Stimulated activated CD4-positive, alpha-beta T cell treated with anti-CD3 and anti-CD28 coated beads, Interleukin-2, amount 100 ng/mL, for 4 hours (primary cell): ENCODE results near the gene NMUR1.
A peak's percentile ranks its signal among the peaks of the same experiment; 100 is the strongest.

Source experiments
- DNase-seq: peaks from one replicate; pipeline ENCODE4 v3.0.0-alpha.2; 2020; ENCODE audit warnings: low read depth

Gene NMUR1

GRCh38 chr2:231526341-231527090 lies 3.7 kb downstream of the NMUR1 start:
- DNase-seq: no peak

DNA sequence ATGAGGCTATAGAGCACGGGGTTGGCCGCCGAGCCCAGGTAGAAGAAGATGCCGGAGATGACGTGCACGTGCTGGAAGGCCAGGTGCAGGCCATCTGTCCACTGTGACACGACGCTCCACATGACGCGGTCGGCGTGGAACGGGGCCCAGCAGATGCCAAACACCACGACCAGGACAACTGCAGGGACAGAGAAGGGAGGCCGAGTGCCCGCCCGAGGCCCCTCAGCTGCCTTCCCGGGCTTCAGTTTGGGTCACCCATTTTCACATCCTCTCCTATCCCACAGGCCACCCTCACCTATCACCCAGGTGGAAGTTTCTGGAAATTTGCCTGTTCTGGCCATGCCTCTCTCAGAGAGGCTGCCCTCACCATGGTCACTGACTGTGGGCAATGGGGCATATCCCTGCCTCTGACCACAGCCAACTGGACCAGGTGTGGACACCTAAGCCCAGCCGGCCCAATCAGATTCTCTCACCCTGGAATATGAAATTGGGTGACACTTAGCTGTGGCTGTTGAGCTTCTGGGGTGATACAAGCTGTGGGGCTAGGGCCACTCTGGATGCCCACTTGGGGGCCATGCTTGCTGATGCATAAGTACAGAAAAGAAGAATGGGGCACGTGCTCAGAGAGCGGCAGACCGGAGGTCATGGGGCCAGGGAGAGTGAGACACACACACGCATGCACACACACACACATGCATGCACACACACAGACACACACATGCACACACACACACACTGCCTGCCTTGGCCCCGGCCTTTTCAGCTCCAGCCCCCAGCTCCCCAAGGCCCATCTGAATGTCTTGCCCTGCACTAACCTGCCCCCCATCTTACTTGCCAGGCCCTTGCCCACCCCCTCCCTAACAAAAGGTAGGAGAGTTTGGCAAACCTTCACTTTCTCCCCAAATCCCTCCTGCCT lies 4.7 kb downstream of the NMUR1 start:
- no peak for DNase-seq

GRCh38 chr2:231524477-231525247 lies 5.6 kb downstream of the NMUR1 start:
- DNase-seq: no peak

DNA sequence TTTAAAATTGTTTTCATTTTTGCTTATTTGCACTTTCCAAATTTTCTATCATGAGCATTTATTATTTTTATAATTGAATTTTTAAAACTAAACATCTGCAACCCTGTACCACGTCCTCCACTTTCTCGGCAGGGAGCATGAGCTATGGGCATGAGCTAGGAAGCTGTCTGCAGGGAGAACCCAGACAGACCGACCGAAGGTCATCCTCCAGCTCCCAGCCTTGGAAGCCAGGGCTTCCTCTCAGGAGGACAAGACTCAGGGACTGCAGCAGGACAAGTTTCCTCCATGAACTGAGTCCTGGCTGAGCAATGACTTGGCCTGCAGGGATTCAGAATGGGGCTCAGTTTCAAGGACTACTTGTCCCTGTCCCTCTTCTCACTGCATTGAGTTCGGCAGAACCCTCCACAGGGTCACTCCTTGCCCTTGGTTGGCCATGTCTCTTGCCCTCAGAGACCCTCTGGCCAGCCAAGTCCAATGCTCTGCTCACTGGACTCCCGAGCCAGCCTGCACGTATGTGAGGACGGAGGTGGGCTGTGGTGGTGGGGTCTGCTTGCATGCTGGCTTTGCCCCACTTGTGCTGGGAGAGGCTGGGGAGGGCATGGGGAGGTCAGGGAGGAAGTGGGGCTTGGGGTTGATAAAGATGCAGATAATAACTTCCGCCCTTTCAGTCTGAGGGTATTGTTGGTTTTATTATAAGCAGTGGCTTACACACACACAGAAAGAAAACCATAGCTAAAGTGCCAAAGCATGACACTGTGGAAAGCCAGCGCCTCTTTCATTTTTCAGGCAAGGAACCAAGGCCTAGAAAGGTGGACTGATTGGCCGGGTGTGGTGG lies 6.6 kb downstream of the NMUR1 start:
- DNase-seq: no peak

DNA sequence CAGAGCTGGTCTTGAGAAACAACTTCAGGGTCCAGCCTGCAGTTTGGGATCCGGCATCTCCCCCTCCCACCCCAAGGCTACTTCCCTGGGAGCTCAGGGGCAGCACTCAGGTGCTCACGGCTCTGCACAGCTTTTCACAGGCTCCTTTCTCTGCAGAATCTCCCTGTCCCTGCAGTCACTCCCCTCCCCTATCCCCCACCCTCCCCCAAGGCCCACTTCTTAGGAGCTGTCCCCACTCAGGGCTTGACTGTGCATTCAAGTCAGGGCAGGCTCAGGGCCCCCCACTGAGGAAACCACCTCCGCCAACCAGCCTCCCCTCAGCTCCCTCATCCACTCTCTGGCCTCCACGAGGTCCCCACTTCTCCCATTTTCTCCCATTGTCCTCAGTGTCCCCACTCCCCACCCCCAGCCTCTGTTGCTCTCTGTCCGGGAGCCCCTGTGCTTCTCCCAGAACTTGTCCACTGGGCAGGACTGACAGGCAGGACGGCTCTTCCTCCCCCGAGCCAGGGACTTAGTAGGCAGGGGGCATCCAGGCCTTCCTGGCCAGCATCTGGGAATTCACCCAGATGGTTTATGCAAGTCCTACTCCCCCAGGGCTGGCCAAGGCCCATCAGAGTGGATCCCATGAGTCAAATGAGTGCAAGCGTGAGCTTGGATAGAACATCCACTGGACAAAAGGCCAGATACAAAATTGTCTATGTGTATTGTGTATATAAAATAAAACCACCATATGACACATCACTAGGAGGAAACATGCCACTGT lies 7.6 kb downstream of the NMUR1 start:
- no peak for DNase-seq

GRCh38 chr2:231521443-231521842 lies 8.8 kb downstream of the NMUR1 start:
- no peak for DNase-seq

- DNase-seq: no peak
Measured at GRCh38 chr2:231519975-231520555, 10.2 kb downstream of the NMUR1 start.

- DNase-seq: no peak
Measured at GRCh38 chr2:231518771-231519170, 11.5 kb downstream of the NMUR1 start.

GRCh38 chr2:231515603-231516002 lies 14.6 kb downstream of the NMUR1 start:
- no peak for DNase-seq

DNA sequence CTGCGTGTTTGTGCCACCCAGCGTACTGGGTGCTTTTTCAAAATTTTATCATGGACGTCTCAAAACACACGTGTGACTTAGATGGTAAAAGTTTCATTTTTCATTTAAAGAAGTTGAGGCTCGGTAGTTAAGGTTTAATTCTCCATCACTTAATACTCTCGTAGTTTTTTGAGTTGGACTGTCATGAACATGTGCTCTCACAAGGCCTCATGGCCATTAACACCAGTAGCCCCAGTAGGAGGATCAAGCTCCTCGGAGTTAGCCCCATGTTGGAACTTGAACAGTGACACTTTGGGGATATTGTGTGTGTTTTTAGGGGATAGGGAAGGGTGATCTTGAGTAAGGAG lies 15.3 kb downstream of the NMUR1 start:
- no peak for DNase-seq

GRCh38 chr2:231514225-231514950 lies 15.9 kb downstream of the NMUR1 start:
- DNase-seq: peak; percentile 97

DNA sequence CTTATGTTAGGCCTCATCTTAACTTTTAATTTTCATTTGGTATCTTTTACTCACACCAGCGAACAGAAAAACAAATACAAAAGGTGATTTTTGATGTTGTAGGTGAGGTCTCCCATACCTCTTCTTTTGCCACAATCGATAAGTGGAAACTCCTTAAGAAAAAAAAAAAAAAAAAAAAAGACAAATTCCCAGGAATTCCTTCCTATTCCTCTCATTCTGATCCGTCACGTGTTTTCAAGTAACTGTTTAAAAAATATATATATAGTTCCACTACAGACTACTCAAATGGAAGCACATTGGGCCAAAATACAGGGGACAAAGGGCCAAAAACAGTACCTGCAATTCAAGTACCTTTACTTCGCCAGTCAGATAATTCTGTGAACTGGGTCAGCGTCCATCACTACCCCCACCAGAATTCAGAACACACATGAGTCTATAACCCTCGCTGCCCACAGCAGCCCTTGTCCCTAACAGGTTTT lies 16.5 kb downstream of the NMUR1 start:
- no peak for DNase-seq

- no peak for DNase-seq
Measured at GRCh38 chr2:231512222-231512621, 18.0 kb downstream of the NMUR1 start.

GRCh38 chr2:231503766-231504165 lies 26.5 kb downstream of the NMUR1 start:
- DNase-seq: no peak

DNA sequence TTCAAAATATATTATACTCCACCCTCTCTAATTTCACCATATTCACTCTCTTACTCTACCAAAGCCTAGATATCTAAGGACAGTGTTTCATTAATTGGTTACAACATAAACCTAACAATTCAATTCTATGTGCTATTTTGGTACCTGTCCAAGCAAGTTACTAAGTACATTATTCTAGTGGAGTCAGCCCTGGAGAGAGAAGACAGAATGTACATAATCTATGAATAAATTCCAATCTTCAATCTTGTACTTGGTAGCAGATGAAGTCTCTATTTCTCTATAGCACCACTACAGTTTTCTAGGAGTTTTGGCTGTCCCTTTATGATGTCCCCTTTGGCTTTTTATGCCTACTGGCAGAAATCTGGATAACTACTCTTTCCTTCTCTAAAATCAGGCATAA lies 27.6 kb downstream of the NMUR1 start:
- DNase-seq: no peak

GRCh38 chr2:231497651-231498050 lies 32.6 kb downstream of the NMUR1 start:
- no peak for DNase-seq

DNA sequence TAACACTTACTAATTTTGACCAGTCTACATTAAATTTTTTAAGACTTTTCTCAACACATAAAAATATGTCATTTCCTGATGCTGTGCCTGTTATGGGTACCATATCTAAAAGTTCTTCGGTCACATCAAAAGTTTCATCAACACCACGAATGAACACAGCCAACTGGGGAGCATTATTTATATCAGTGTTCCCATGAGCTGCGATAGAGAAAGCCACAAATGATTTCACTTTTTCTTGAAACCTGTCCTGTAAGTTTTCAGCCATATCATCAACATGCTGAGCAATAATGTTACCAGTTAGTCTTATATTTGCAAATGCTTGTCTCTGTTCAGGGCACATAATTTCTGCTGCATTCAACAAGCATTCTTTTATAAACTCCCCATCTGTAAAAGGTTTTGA lies 35.6 kb downstream of the NMUR1 start:
- no peak for DNase-seq

DNA sequence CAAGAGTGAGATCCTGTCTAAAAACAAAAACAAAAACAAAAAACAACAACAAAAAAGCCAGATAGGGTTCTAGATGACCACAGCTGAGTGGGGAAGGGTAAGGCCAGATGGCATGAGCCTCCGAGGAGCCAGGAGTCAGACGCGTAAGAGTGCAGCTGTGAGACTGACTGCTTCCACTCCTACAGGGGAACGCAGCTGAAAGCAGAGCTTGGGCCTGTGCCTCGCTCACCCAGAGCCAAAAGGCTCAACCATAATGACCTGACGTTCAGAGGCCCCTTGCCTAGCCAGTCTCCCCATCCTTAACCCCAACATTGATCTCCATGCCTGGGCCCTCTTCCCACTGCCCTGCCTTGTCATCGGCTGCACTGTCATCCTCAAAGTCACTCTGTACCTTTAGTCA lies 39.4 kb downstream of the NMUR1 start:
- DNase-seq: no peak

GRCh38 chr2:231489990-231490389 lies 40.3 kb downstream of the NMUR1 start:
- DNase-seq: no peak

DNA sequence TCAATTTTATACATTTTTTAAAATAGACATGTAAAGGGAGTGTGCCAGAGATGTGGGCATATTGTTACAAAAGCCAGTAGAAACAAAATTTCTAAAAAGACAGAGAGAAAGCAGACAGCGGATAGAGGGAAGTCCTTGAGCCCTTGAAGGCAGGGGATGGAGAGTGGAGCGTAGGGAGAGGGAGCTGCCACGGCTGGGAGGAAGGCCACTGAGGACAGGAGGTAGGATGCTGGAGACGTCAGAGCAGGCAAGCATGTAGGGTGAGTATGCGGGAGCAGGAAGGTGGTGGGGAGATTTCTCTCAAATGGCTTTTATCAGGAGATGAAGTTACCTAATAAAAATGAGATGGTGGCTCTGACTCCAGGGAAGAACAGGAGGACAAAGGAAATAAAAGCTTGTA lies 41.9 kb downstream of the NMUR1 start:
- DNase-seq: no peak
